Gastroesophageal sphincter (tissue), 3 donors: ENCODE results near the gene CUX1.

Source experiments
- EP300 ChIP-seq: sonication (generic); formaldehyde crosslinking; IDR thresholded peaks from one replicate; pipeline ENCODE4 v1.6.1; 2017; ENCODE audit warnings: antibody characterized with exemption, mild to moderate bottlenecking
- TF ChIP-seq, protein P1 (sequence below), 4 experiments: fragments of 200-600 bp in 2 of 4; fragments of 450-650 bp in 2 of 4; sonication (generic) in 1 of 4; IDR thresholded peaks; one replicate each; pipeline ENCODE4 v1.5.1; 2017 to 2019; ENCODE audit warnings: antibody characterized with exemption in 4 of 4, mild to moderate bottlenecking in 2 of 4, moderate library complexity in 2 of 4

DNA sequence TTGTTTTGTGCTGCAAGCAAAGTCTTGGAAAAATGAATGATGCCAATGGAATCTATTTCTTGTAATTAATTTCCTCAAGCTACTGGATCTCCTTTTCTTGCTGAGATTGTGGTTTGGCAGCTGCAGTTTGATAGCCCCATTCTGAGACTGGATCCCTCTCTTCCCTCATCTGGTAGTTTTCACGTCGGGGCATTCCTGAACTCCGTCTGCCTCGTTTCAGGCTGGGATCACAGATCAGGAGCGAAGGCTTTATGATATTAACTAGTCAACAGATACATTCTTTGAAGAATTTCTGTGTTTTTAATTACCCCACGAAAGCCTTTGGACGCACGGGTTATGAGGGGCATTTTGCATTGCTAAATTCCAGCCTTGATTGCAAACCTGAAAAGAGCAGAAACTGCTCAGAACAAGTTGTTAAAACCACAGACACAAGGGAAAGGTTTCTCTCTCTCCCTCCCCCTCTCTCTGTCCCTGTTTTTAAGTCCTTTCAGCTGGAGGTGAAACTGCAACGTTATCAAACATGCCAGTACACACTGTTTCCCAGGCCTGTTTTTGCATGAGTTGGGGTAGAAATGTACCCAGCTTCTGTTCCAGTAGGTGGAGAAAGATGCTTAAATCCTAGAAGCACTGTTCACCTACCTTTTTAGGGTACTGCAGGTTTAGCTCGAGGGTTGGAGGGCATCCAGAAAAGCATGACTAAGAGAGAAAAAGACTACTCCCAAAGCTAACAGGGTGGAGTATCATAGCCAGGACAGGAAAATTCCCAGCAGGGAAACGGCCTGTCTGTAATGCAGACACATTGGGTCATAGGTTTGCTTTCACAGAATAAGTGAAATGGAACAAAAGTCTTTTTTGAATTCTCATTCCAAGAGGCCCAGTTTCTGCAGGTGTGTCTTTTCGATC lies 124.3 kb downstream of the CUX1 start:
- TF ChIP-seq, protein P1, sequence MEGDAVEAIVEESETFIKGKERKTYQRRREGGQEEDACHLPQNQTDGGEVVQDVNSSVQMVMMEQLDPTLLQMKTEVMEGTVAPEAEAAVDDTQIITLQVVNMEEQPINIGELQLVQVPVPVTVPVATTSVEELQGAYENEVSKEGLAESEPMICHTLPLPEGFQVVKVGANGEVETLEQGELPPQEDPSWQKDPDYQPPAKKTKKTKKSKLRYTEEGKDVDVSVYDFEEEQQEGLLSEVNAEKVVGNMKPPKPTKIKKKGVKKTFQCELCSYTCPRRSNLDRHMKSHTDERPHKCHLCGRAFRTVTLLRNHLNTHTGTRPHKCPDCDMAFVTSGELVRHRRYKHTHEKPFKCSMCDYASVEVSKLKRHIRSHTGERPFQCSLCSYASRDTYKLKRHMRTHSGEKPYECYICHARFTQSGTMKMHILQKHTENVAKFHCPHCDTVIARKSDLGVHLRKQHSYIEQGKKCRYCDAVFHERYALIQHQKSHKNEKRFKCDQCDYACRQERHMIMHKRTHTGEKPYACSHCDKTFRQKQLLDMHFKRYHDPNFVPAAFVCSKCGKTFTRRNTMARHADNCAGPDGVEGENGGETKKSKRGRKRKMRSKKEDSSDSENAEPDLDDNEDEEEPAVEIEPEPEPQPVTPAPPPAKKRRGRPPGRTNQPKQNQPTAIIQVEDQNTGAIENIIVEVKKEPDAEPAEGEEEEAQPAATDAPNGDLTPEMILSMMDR (IDR thresholded peaks at IDR 0.05) = peak in 1 of 4 experiments; percentile 39
- no peak for TF ChIP-seq EP300
